Measurements from ENCODE around the gene OR1C1.

The OR1C1 gene

GRCh38 chr1:247738315-247738714 lies 22.0 kb downstream of the OR1C1 start, which contains the start of gene OR14K1:
OR14K1 (plus strand) TSS chr1:247738615; CDS start chr1:247738615, 0 bp downstream.
- no peak within 1 kb of the TSS for H3K4me3 ChIP-seq (ENCODE audit: low read length)
- no peaks in the 10 kb centered on the region for H4K20me1 ChIP-seq (ENCODE audit: insufficient read depth, low read length)
- H3K9me2 ChIP-seq (replicated peaks; ENCODE audit: insufficient read depth, low read length), result no peaks in the 10 kb centered on the region
- no peak for DNase-seq
- H3K36me3 ChIP-seq (replicated peaks; ENCODE audit: insufficient read depth, low read length), result no peaks in the 10 kb centered on the region
- H3F3A ChIP-seq (ENCODE audit: insufficient read depth, low read length), result no peaks in the 10 kb centered on the region
- H2AFZ ChIP-seq (ENCODE audit: low read length), result no peak within 1 kb of the TSS
- no peaks in the 10 kb centered on the region for H3K27me3 ChIP-seq (replicated peaks; ENCODE audit: insufficient read depth, low read length)
- H3K79me2 ChIP-seq (ENCODE audit: low read length), result no peaks in the 10 kb centered on the region
- H3K4me2 ChIP-seq (ENCODE audit: low read depth, low read length), result no peak within 1 kb of the TSS
- H3K9me3 ChIP-seq (replicated peaks; ENCODE audit: insufficient read depth, low read length), result no peaks in the 10 kb centered on the region
- TF ChIP-seq EZH2phosphoT487 (IDR thresholded peaks at IDR 0.05; ENCODE audit: low read length) (no peak), EZH2 (optimal IDR thresholded peaks at IDR 0.05; ENCODE audit: low read depth, low read length) (no peak), CTCF (IDR thresholded peaks at IDR 0.05; ENCODE audit: low read length) (no peak)
- no peak within 1 kb of the TSS for H3K9ac ChIP-seq (ENCODE audit: low read length)
- no peaks in the 10 kb centered on the region for H3K4me1 ChIP-seq (ENCODE audit: low read length)
- no peak within 1 kb of the TSS for H3K27ac ChIP-seq (ENCODE audit: low read length)

GRCh38 chr1:247721222-247721621 lies 39.1 kb downstream of the OR1C1 start:
- Histone ChIP-seq H3K9me2 (replicated peaks; ENCODE audit: insufficient read depth, low read length) (no peaks in the 10 kb centered on the region), H3K27ac (ENCODE audit: low read length) (no peak overlapping the region), H3K9ac (ENCODE audit: low read length) (no peak overlapping the region), H3K79me2 (ENCODE audit: low read length) (no peaks in the 10 kb centered on the region), H3K4me3 (ENCODE audit: low read length) (no peak overlapping the region), H4K20me1 (ENCODE audit: insufficient read depth, low read length) (no peaks in the 10 kb centered on the region), H3F3A (ENCODE audit: insufficient read depth, low read length) (no peaks in the 10 kb centered on the region), H3K36me3 (replicated peaks; ENCODE audit: insufficient read depth, low read length) (no peaks in the 10 kb centered on the region), H3K4me1 (ENCODE audit: low read length) (no peaks in the 10 kb centered on the region), H3K9me3 (replicated peaks; ENCODE audit: insufficient read depth, low read length) (no peaks in the 10 kb centered on the region), H3K4me2 (ENCODE audit: low read depth, low read length) (no peak overlapping the region), H3K27me3 (replicated peaks; ENCODE audit: insufficient read depth, low read length) (no peaks in the 10 kb centered on the region), H2AFZ (ENCODE audit: low read length) (no peak overlapping the region)
- TF ChIP-seq EZH2phosphoT487 (IDR thresholded peaks at IDR 0.05; ENCODE audit: low read length) (no peak), EZH2 (optimal IDR thresholded peaks at IDR 0.05; ENCODE audit: low read depth, low read length) (no peak), CTCF (IDR thresholded peaks at IDR 0.05; ENCODE audit: low read length) (no peak)
- DNase-seq, result no peak

- no peak for TF ChIP-seq EZH2phosphoT487 (IDR thresholded peaks at IDR 0.05; ENCODE audit: low read length)
- no peak for TF ChIP-seq CTCF (IDR thresholded peaks at IDR 0.05; ENCODE audit: low read length)
- TF ChIP-seq EZH2 (optimal IDR thresholded peaks at IDR 0.05; ENCODE audit: low read depth, low read length), result no peak
- Histone ChIP-seq H3K4me3 (ENCODE audit: low read length) (no peak within 1 kb of the TSS), H3K27me3 (replicated peaks; ENCODE audit: insufficient read depth, low read length) (no peaks in the 10 kb centered on the region), H3F3A (ENCODE audit: insufficient read depth, low read length) (no peaks in the 10 kb centered on the region), H3K4me1 (ENCODE audit: low read length) (no peaks in the 10 kb centered on the region), H3K9ac (ENCODE audit: low read length) (no peak within 1 kb of the TSS), H3K79me2 (ENCODE audit: low read length) (no peaks in the 10 kb centered on the region), H3K9me2 (replicated peaks; ENCODE audit: insufficient read depth, low read length) (no peaks in the 10 kb centered on the region), H3K36me3 (replicated peaks; ENCODE audit: insufficient read depth, low read length) (no peaks in the 10 kb centered on the region), H4K20me1 (ENCODE audit: insufficient read depth, low read length) (no peaks in the 10 kb centered on the region), H3K9me3 (replicated peaks; ENCODE audit: insufficient read depth, low read length) (no peaks in the 10 kb centered on the region), H3K4me2 (ENCODE audit: low read depth, low read length) (no peak within 1 kb of the TSS), H2AFZ (ENCODE audit: low read length) (no peak within 1 kb of the TSS), H3K27ac (ENCODE audit: low read length) (no peak within 1 kb of the TSS)
- no peak for DNase-seq
These were observed 43.8 kb downstream of the OR1C1 start, which contains the start of gene OR6F1 for GRCh38 chr1:247716546-247716945. OR6F1 (minus strand) TSS chr1:247716646; CDS start chr1:247712755, 3,891 bp downstream.
